Astrocyte of the hippocampus (primary cell): Measurements from ENCODE around the gene DYNC1LI1.

Experiments used
- DNase-seq: peaks from one replicate; pipeline ENCODE4 v3.0.0; 2011; ENCODE audit warnings: low read depth, low spot score

Gene DYNC1LI1

GRCh38 chr3:32570421-32571191 is at the start of gene DYNC1LI1:
Gene DYNC1LI1 (minus strand): TSS chr3:32570858. CDS start chr3:32570770, 88 bp downstream.
- DNase-seq = peak; percentile 98

- DNase-seq = no peak
Measured at GRCh38 chr3:32619395-32619794, 48.7 kb upstream of the DYNC1LI1 start.

- DNase-seq = no peak
Measured at GRCh38 chr3:32616267-32616962, 45.8 kb upstream of the DYNC1LI1 start.

GRCh38 chr3:32614956-32615355 is 44.3 kb upstream of the DYNC1LI1 start:
- DNase-seq = peak; percentile 8

GRCh38 chr3:32613183-32613582 is 42.5 kb upstream of the DYNC1LI1 start:
- DNase-seq = no peak

- DNase-seq = no peak
Measured at GRCh38 chr3:32612547-32612946, 41.9 kb upstream of the DYNC1LI1 start.

GRCh38 chr3:32607522-32607921 is 36.9 kb upstream of the DYNC1LI1 start:
- no peak for DNase-seq

GRCh38 chr3:32606960-32607359 is 36.3 kb upstream of the DYNC1LI1 start:
- no peak for DNase-seq

GRCh38 chr3:32606277-32606676 is 35.6 kb upstream of the DYNC1LI1 start:
- no peak for DNase-seq

GRCh38 chr3:32603064-32603463 is 32.4 kb upstream of the DYNC1LI1 start:
- DNase-seq = no peak

GRCh38 chr3:32602206-32602605 is 31.5 kb upstream of the DYNC1LI1 start:
- no peak for DNase-seq

- DNase-seq = no peak
Measured at GRCh38 chr3:32601722-32602121, 31.1 kb upstream of the DYNC1LI1 start.

- no peak for DNase-seq
Measured at GRCh38 chr3:32597656-32598055, 27.0 kb upstream of the DYNC1LI1 start.

- DNase-seq = no peak
Measured at GRCh38 chr3:32596909-32597369, 26.3 kb upstream of the DYNC1LI1 start.

- no peak for DNase-seq
Measured at GRCh38 chr3:32596282-32596908, 25.7 kb upstream of the DYNC1LI1 start.

GRCh38 chr3:32595323-32595722 is 24.7 kb upstream of the DYNC1LI1 start:
- DNase-seq = no peak

GRCh38 chr3:32593903-32594525 is 23.4 kb upstream of the DYNC1LI1 start:
- DNase-seq = peak; percentile 26

- DNase-seq = no peak
Measured at GRCh38 chr3:32592696-32593353, 22.2 kb upstream of the DYNC1LI1 start.

- DNase-seq = no peak
Measured at GRCh38 chr3:32592011-32592410, 21.4 kb upstream of the DYNC1LI1 start.

GRCh38 chr3:32591186-32591585 is 20.5 kb upstream of the DYNC1LI1 start:
- no peak for DNase-seq

- no peak for DNase-seq
Measured at GRCh38 chr3:32586356-32586755, 15.7 kb upstream of the DYNC1LI1 start.

GRCh38 chr3:32584660-32585059 is 14.0 kb upstream of the DYNC1LI1 start:
- DNase-seq = no peak
